HG02642 (cell line): ENCODE results near the gene PSMC5.
"Not testable (repeated sequence)": the region's sequence is repeated elsewhere in the genome, so short reads cannot be mapped to it uniquely, and the experiment has no call there.

Experiments
- ATAC-seq: cut with Tn5 transposase; IDR thresholded peaks from one replicate; pipeline ENCODE4 v1.9.1; 2021; ENCODE audit warnings: mild to moderate bottlenecking; ENCODE audit not compliant: unreplicated experiment, poor library complexity

Gene PSMC5

GRCh38 chr17:63856425-63856824 is 29.2 kb downstream of the PSMC5 start:
- ATAC-seq = not testable (repeated sequence)

DNA sequence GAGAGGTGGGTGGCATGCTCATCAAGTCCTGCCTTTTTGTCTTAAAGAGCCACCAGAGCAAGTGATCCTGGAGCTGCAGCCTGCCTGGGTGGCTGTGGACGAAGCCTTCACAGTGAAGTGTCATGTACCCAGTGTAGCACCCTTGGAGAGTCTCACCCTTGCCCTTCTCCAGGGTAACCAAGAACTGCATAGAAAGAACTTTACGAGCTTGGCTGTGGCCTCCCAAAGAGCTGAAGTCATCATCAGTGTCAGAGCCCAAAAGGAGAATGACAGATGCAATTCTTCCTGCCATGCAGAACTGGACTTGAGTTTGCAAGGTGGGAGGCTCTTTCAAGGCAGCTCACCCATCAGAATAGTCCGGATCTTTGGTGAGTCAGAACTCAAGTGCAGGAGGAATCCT is 32.0 kb downstream of the PSMC5 start:
- ATAC-seq = no peak

GRCh38 chr17:63866625-63867024 is 39.4 kb downstream of the PSMC5 start:
- not testable (repeated sequence) for ATAC-seq

GRCh38 chr17:63869491-63870291 is 42.5 kb downstream of the PSMC5 start:
- ATAC-seq = not testable (repeated sequence)

DNA sequence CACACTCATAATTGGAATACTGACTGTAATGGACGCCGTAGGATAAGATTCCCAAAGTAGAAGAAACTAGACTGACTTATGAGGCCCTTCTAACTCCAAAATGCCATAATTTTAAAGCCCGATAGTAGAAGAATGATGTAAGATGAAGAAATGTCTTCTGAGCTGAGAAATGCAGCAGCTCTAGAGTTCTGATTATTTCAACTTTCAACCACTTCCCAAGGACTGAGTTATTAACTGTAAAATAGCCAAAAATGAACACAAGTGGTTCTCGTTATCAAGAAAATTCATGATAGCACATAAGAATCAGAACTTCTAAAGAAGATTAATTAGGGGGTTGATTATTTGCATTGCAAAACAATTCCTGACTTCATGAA is 43.0 kb downstream of the PSMC5 start:
- ATAC-seq = not testable (repeated sequence)

GRCh38 chr17:63871646-63872365 is 44.6 kb downstream of the PSMC5 start:
- ATAC-seq = not testable (repeated sequence)

- not testable (repeated sequence) for ATAC-seq
These were observed 46.3 kb downstream of the PSMC5 start, which contains the start of gene CSH2 for GRCh38 chr17:63873577-63873976. TSS of gene CSH2 (minus strand) at chr17:63873677. CDS start at chr17:63873614, 63 bp downstream.

DNA sequence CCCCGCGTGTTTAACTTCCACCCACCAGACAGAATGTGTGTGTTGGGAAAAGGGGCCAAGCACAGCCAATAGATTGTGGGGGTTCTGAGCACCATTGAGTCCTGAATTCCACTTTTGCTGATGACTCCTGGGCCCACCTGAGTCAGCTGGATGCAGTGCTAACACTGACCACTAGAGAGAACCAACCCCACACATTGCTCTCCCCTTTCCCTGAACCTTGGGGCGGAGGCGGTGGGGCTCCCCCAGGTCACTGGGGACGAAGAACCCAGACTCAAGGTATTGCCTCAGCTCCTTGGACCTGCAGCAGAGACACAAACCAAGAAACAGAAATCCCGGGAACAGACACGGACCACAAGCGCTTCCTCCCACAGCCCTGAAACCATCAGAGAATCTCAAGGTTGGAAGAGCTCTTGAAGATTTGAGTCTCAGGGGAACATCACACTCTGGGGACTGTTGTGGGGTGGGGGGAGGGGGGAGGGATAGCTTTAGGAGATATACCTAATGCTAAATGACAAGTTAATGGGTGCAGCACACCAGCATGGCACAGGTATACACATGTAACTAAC is 46.9 kb downstream of the PSMC5 start:
- not testable (repeated sequence) for ATAC-seq

DNA sequence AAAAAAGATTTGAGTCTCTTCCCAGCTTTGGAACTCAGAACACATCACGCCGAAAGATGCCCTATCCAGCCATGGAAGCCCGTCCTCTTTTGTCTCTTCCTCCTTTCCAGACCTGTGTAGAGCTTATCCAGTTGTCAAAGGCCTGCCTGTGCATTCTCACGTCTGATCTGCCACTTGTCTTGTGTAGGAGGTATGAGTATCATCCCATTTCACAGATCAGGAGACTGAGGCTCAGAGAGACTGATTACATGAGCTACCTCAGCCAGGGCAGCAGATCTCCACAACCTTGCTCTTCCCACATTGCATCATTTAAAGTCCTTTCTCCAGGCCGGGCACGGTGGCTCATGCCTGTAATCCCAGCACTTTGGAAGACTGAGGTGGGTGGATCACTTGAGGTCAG is 47.5 kb downstream of the PSMC5 start:
- ATAC-seq = not testable (repeated sequence)

DNA sequence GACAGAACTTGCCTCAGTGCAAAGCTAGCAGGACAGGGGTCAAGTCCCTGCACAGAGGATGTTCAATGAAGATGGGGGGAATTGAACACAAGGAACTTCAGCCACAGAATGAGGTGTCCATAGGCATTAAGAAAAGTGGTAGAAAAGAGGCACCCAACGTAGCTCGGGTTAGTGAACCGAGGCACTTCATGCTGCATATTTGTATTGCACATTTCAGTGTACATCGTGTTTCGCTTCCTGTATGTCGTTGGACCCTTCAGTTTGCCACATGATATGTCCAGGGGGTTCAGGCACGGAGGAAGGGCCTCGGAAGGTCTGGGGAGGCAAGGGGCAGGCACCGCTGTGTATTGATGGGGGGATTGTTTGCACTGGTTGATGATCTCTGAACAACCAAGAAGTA is 51.2 kb downstream of the PSMC5 start:
- not testable (repeated sequence) for ATAC-seq

DNA sequence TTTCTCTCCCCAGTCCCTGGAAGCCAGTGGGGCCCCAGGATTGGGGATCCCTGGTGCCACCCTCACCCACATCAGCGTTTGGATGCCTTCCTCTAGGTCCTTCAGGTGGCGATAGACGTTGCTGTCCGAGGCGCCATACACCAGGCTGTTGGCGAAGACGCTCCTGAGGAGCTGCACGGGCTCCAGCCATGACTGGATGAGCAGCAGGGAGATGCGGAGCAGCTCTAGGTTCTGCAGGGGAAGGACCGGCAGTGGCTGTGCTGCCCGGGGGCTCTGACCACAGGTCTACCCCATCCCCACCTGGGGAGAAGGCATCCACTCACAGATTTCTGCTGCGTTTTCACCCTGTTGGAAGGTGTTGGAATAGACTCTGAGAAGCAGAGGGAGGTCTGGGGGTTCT is 53.5 kb downstream of the PSMC5 start:
- no peak for ATAC-seq

DNA sequence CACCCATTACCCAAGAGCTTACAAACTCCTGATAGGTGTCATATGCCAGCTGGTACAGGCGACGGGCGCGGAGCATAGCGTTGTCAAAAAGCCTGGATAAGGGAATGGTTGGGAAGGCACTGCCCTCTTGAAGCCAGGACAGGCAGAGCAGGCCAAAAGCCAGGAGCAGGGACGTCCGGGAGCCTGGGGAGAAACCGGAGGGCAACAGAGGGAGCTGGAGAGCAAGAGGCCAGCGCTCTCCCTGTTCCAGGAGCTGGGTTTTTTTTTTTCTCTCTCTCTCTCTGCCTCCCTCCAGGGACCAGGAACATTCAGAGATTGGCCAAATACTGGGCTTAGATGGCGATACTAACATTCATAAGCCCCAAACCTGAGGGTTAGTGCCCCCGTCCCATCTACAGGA is 54.1 kb downstream of the PSMC5 start:
- ATAC-seq = not testable (repeated sequence)
